ENCODE results near the gene B4GAT1.
"Not testable (repeated sequence)": the region's sequence is repeated elsewhere in the genome, so short reads cannot be mapped to it uniquely, and the experiment has no call there.

The B4GAT1 gene

DNA sequence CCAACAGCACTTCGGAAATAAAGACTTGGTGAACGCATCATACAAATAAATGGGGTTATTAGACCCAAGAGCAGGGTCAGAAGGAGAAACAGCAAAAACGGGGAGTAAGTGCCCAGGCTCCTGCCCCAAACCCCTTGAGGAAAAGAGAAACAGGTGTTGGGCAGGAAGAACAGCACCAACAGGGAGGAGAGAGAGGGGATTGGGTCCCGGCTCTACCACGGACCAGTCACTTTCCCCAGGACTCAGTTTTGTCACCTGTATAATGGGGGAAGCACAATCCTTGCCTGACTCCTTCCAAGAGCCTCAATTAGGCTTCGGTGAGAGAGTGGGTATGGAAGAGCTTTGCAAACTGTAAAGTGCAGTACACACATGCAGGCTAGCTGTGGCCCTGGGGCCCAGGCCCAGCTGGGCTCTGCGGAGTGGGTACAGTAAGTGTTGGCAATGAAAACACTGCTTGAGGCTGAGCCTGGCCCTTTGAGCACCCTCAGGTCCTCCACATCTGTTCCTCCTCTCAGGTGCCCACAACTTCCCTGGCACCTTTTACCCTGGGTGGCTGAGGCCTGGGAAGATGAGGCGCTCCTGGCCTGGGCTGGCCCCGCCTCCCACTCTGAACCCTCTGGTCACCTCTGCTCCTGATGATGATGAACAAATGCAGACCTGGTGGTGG is 15.2 kb upstream of the B4GAT1 start:
- DNase-seq, result no peak

DNA sequence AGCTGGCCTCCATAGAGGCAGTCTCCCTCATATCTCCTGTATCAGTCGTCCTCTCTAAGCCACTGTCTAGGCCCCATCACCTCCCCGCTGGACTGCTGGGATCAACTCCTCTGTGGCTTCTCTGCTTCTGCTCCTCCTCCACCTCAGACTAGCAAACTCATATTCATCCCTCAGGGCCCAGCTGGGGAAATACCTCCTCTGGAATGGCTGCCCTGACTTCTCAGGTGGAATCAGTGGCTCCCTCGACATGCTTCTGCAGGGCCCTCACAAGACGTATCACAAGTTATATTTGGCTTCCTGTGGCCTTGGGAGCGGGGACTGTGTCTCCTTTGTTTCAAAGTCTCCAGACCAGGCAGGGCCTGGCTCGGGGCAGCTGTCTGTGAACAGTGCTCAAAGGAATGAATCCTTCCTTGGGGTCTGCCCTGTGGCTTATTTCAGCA is 14.1 kb upstream of the B4GAT1 start:
- DNase-seq, result no peak

DNA sequence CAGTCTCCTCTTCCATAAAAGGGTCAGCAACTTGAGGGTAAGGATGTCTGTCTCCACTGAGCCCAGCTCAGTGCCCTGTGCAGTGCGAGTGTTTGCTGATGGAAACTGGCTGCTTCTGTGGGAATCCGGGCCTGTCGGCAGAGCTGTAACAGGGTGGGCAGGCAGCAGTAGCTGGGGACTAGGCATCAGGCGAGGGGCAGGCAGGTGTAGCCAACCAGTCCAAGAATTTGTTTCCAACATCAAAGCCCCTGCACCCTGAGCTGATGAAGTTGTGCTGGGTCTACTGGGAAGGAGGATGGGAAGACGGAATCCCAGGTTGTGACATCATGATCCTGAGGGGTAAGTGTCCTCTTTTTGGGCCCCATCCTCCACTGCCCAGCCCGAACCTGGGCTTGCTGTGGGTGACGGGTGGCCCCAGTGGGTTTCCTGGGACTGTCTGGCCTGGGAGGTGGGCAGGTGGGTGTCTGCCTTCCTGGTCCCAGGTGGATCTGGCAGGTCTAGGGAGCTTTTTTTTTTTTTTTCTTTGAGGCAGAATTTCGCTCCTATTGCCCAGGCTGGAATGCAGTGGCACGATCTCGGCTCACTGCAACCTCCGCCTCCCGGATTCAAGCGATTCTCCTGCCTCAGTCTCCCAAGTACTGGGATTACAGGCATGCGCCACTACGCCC is 13.1 kb upstream of the B4GAT1 start:
- DNase-seq, result no peak

DNA sequence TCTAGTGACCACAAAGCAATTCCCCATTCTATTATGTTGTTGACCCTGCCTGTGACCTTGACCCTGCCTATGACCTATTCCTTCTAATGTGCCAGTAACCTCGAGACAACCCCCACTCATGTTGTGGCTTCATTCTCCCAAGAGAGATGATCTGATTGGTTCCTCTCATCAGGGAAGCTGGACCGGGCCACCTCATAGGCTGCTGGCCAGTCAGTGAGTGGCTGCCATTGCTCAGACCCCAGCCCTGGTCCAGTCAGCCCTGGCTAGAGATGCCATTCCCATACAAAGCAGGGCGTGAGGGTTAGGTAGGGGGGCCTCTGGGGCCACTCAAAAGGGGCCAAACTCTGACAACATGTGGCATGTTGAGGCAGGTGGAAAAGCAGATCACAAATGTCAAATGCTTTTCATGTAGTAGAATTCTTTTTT is 12.2 kb upstream of the B4GAT1 start:
- no peak for DNase-seq

DNA sequence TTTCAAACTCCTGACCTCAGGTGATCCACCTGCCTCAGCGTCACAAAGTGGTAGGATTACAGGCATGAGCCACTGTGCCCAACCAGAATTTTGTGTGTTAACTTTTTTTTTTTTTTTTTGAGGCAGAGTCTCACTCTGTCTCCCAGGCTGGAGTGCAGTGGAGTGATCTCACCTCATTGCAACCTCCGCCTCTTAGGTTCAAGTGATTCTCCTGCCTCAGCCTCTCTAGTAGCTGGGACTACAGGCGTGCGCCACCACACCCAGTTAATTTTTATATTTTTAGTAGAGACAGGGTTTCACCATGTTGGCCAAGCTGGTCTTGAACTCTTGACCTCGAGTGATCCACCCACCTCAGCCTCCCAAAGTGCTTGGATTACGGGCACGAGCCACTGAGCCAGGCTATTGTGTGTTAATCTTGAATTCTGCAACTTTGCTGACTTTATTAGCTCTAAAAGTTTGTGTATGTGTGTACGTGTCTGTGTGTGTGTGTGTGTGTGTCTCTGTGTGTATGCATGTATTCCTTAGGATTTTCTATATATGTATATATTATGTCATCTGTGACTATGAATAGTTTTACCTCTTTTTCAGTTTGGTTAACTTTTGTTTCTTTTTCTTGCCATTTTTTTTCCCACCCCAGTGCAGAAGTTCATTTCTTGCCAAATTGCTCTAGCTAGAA is 3.3 kb upstream of the B4GAT1 start:
- DNase-seq, result not testable (repeated sequence)

DNA sequence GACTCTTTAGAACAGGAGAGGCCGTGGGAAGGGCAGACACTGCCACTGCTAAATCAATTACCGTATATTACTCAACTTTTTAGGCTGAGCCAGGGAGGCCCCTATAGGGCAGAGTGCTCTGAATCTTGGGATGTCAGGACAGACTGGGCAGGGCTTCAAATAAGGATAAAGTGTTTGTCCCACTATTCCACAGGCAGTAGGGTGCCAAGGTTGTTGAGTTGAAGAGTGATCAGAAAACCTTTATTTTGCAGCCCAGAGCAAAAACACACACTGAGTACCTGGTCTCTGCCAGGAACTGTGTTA is 1.6 kb upstream of the B4GAT1 start:
- no peak for DNase-seq

DNA sequence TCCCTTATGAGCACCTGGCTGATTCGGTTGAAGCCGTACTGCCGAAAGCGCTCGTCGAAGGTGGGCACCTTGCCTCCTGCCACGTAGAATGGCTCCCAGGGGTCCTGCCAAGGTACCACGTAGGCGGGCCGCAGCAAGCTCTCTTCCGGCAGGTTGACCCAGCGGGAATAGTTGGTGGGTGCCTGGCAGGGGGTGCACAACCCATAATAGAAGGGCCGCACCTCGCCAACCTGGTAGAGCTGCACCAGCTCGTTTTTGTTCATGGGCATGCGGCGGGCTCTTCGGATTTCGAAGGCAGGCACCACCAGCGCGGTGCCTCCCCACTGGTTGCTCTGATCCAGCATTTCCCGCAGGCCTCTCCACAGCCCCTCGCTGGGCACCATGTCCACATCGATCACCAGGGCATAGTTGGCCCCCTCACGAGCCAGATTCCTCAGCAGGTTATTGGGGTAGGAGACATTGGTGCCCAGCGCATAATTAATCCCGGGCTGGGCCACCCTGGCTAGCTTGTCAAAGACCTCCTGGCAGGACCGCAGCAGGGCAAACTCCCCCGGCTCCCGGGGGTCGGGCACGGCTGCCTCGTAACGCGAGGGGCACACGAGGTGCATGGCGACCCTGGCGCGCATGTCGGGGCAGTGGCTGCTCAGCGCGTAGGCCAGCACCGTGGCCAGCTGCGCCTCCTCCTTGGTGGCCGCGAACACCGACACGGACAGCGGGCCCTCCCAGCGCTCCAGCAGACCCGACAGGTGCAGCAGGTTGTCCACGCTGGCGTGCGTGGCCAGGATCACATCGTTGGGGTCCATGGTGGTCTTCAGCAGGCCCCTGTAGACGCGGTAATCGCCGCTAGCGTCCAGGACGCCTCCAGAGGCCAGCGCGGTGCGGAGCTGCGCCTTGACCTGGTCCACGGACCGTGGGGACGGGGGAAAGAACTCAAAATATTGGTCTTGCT is 679 bp downstream of the B4GAT1 start:
- DNase-seq, result no peak

DNA sequence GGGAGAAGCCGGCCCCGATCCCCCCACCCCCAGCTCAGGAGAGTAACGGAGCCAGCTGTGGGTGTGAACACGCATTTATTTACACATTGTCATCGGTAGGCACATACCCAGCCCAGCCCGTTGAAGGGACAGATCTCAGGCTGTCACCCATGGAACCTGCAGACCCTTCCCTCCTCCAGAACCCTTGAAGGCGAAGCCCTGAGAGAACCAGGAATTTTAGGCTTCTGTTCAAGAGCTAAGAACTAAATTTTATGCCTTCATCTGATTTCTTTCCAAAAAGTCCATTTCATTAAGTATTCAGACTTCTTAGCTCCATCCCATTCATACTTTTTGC is 2.1 kb downstream of the B4GAT1 start:
- no peak for DNase-seq

DNA sequence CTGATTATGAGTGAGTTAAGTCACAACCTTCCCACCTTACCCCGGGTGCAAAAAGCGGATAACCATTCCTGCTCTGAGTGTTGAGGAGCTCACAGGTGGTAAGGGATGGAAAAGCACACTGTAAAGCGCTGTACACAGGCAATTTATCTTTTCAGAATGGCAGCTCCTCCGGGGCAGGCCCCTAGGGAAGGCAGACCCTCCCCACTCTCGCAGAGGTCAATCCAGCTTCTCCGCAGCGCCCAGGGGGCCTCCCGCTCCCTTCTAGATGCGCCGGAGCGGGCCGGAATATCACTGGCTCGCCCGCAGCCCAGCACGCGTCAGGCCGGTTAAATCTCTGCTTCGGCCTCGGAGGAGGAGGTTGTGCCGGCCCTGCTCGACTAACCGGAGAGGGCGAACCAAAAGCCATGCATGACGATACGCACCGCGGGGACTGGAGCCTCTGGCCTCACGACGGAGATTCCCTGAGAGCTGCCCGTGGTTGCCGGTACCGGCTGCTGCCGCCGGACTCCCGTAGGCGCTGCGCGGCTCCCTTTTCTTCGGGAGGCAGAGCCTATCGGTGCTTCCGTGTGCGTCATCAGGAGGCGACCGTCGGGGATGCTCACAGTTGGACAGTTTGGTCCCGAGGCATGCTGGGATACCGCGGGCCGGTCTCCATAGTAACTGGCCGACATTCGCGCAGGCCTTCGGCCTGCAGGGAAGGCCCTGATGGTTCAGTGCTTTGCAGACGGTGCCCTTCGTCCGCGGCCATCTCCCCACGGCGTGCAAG is 2.7 kb downstream of the B4GAT1 start, which contains the start of gene BRMS1:
Gene BRMS1, minus strand, starts transcription at position 555 of the 766 bp plus-strand sequence. CDS start 2,870 bp downstream, outside the sequence.
- DNase-seq, result peak; percentile 93

DNA sequence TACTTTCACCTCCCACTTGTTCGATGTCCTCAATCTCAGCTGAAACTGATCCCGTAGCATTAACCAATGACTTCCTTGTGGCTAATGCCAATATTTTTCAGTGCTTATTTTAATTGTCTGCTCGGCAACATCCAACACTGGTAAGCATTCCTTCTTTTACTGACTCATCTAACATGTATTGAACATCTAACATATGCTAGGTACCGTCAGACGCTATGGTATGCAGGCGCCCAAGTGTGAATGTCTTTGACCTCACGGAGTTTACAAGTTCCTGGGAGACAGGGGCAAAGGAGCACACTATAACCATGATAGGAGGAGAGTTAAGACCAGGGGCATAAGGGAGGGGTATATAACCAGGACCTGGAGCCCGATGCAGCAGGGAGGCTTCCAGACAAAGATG is 4.3 kb downstream of the B4GAT1 start:
- no peak for DNase-seq

DNA sequence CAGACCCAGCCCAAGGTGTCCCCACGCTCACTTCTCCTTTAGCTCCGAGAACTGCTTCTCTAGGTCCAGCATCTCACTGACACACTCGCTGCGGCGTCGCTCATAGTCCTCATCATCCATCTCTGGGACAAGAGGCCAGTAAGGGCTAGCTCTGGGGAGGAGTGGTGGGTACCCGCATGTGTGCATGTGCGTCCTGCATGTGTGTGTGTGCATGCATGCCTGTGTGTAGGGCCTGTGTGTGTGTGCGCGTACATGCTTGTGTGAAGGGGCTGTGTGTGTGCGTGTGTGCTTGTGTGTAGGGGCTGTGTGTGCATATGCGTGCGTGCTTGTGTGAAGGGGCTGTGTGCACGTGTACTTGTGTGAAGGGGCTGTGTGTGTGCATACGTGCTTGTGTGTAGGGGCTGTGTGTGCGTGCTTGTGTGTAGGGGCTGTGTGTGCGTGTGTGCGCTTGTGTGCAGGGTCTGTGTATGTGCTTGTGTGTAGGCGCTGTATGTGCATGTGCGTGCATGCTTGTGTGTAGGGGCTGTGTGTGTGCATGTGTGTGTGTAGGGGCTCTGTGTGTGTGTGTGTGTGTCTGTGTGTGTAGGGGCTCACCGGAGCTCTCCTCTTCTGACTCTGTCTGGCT is 5.8 kb downstream of the B4GAT1 start:
- no peak for DNase-seq

DNA sequence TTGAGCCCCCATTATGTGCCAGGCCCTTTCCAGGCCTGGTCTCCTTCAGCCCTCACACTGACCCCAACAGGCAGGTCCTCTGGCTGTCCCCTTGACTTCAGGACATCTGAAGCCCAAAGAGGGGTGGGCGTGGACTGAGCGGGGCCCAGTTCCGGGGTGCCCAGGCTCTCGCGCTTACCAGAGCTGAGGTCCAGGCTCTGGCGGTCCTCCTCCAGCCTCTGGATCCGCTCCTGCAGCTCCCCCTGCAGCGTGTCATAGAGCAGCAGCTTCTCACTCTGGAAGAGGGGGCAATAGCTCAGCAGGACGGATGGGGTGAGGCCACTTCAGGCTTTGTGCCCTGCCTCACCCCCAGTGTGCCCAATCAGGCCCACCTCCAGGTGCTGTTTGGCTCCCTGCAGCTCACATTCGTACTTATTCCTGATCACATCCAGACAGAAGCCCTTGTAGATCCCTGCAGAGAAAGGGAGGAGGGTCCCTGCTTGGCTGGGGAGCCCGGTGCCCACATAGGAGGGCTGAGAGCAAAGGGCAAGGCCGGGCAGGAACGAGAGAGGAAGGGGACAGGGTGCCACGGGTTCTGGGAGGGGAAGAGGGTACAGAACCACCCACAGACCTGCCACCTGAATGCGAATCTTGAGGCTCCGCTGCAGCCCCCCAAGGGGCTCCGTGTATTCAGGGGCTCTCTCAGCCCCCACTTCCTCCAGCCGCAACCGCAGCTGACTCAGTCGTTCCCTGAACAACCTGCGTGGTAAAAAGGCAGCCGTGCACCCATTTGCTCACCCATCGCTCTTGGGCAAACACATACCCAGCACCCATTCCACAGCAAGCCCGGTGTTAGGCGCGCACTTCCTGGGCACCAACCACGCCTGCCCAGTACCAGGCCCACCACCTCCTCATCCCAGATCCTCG is 6.6 kb downstream of the B4GAT1 start:
- DNase-seq, result no peak

DNA sequence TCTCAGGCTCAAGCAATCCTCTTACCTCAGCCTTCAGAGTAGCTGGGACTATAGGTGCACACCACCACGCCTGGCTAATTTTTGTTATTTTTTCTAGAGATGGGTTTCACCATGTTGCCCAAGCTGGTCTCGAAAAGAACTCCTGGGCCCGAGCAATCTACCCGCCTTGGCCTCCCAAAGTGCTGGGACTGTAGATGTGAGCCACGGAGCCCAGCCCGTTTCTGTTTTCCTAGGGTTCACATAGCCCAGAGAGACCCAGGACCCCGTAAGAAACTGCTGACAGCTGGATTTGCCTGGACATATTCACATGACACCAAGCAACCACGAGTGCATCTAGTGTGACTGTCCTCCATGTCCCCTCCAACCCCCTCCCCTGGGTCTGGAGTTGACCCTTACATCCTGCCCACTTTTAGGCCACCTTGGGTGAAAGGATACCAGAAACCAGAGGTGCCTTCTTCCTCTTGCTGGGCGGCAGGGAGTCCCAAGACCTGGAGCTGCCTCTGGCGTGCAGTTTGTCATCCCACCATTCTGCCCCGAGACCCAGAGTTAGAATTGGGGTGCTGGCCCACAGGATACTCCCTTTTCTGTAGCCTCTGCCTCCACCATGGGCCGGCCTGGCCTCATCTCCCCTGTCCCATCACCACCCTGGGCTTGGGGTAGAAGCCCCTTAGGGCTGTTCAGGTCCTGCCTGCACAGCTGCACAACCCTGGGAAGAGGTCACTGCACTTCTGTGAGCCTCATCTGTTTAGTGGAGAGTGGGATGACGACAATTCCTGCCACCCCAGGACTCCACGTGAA is 7.5 kb downstream of the B4GAT1 start:
- DNase-seq, result no peak

DNA sequence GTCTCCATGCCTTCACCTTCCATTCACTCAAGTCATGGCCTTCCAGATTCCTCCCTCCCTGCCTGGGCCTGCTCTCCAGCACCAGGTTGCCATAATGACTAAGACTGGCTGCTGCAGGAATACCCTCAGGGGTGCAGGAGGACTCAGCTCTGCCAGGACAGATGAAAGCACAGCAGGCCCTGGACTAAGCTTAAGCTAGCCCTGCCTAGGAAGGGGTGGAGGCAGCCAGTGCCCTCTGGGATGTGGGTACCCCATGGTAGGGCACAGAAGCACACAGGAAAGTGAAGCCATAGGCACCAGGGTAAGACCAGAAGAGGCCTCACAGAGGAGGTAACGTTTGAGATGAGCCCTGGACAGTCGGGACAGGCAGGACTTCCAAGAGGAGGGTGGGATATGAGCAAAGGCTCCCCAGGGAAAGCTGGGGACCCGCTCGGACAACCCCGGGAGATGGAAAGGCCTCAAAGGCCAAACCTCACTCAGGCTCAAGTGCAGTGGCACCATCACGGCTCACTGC is 8.2 kb downstream of the B4GAT1 start:
- DNase-seq, result no peak

DNA sequence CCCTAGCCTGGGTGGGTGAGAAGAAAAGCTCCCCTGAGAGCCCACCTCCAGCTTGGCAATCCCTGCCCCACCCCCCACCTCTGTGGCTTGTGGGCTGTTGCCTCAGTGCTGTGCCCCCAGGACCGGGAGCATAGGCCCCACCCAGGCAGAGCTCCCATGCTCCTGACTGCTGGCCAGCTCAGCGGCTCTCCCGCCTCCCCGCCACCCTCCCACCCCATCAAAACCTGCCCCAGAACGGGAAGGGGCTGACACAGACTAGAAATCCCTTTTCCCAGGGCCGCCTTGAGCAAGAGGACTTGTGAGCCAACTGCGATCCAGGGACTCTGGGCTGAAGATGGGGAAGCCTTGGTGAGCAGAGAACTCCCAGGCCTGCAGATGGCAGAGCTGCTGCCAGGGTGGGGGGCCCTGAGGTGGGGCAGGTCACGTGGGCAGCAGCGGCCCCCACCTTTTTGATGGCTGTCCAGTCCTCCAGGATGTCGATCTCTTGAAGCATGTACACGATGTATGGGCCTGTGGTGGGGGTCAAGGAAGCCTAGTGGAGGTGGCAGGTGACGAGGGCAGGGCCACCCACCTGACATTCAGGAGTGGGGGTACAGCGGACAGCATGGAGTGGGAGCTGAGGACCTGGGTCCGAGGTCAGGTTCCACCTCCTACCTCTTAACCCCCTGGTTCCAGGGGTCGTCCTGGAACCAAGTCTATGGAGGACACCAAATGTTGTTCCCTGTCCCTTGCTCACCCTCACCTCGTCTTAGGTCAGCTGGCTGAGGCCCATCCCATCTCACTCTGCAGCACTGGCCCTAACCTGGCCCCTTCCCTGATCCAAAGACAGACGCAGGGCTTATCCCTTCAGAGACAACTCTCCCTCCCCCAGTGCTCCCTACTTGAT is 8.9 kb downstream of the B4GAT1 start:
- DNase-seq, result no peak

DNA sequence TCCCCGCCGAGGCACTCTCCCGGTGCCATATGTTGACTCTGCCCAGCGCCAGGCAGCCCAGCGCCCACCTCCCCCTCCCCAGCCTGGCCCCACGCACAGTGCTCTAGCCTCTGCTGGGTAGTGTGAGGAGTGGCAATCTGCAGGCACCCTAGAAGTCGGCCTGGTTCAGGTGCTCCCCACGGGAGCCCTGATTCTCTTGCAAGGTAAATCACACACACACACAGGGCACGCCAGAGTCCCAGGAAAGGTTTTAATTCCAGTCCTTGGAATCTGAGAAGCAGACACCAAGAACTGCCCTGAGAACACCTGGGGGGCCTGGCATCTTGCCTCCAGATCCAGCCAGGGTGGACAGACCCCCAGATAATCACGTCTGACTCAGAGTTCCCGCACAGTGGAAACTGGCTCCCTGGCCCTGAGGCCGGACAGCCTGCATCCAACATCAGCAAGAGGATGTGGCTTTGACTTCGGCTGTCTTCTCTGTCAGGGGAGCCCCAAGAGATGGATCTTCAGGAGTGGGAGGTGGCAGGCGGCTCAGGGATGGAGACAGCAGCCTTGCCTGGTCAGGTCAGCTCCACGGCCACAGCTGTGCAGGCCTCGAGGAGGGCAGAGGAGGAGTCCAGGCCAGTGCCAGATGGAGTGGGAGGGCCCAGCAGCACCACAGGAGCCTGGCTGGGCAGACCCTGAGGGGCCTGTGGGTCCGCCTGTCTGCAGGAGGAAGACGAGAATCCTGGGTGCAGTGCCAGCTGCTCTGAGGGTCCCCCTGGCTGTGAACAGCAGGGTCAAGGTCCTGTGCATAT is 10.1 kb downstream of the B4GAT1 start:
- no peak for DNase-seq

DNA sequence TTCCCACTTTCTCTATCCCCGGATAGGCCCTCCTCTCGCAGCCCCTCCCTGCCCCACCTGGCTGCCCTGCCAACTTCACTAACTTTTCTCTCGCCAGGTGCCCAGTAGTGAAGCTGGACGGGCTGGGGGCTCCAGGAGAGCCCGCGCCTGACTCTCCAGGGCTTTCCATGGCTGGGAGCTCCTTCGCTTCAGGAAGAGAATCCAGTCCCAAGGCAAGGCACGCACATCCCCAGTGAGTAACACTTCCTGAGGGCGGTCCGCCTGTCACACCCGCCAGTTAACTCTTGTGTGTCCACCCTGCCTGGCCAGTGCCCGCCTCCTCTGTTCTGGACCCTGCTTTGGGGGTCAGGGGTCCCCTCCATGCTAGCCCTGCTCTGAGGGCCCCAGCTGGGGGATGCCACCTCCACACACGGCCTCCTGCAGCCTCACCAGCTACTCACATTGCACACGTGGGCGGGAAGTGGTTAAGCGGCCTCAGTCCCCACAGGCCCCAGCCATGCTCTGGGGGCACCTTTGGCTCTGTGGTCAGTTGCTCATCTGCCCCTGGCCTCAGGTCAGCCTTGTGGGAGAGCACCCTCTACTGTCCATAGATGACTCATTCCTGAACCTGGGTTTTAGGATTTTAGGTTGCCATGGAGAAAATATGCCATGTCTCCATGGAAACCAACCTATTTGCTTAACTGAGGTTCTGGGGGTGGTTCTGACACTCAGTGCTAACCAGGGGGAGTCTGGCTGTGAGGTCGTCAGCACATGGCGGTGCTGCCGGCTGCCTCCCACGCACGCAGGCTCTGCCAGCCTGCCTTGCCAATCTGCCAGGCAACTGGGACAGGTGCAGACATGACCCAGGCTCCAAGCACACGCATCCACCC is 11.0 kb downstream of the B4GAT1 start, which contains the start of gene RIN1:
Gene RIN1, minus strand, starts transcription at position 201 of the 869 bp plus-strand sequence. Its CDS starts 32 bp downstream, at position 169.
- DNase-seq, result peak; percentile 81

Data from NK-92 treated with Interleukin-12 subunit alpha and Interleukin-12 subunit beta, amount 100 ng/mL, for 24 hours (cell line).